ENCODE data around the gene KIAA1217. TPM values are rescaled to one million over a fixed set of nuclear protein-coding genes. Genes with fewer than 3 reads are reported as not detected.
A peak's percentile ranks its signal among the peaks of the same experiment; 100 is the strongest.

Gene KIAA1217
- total and polyA plus RNA-seq, 8 donors: 11.9 to 36.7 (median 19.8) TPM

DNA sequence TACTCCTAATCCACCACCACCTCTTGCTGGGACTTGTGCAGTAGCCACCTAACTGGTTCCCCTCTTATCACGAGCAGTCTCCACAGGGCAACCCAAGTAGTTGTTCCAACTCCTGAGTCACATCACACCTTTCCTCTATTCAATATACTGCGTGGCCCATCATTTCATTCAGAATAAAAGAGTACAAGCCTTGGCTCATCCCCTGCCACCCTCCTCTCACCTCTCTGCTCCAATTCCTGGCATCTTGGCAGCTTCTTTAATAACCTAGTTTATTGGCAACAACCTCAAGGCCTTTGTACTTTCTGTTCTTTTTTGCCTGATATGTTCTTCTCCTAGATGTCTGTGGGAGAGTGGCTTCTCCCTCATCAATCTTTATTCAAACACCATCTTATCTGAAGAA is 199.4 kb downstream of the KIAA1217 start:
- H3K36me3 ChIP-seq: no peaks in the 10 kb centered on the region
- ATAC-seq (no peak), FAIRE-seq (no peak), DNase-seq (no peak)
- H3K4me3 ChIP-seq: no peak overlapping the region
- no peaks in the 10 kb centered on the region for H3K9me3 ChIP-seq
- 93 to 100% methylated on average over 2 of the region's 2 CpGs for WGBS, 2 donors
- no peak overlapping the region for H3K27ac ChIP-seq
- TF ChIP-seq, protein P1, sequence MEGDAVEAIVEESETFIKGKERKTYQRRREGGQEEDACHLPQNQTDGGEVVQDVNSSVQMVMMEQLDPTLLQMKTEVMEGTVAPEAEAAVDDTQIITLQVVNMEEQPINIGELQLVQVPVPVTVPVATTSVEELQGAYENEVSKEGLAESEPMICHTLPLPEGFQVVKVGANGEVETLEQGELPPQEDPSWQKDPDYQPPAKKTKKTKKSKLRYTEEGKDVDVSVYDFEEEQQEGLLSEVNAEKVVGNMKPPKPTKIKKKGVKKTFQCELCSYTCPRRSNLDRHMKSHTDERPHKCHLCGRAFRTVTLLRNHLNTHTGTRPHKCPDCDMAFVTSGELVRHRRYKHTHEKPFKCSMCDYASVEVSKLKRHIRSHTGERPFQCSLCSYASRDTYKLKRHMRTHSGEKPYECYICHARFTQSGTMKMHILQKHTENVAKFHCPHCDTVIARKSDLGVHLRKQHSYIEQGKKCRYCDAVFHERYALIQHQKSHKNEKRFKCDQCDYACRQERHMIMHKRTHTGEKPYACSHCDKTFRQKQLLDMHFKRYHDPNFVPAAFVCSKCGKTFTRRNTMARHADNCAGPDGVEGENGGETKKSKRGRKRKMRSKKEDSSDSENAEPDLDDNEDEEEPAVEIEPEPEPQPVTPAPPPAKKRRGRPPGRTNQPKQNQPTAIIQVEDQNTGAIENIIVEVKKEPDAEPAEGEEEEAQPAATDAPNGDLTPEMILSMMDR (IDR thresholded peaks at IDR 0.05): no peak
- intact Hi-C loops (cut with DNase I): no loop called here
- no peaks in the 10 kb centered on the region for H3K27me3 ChIP-seq
- H3K4me1 ChIP-seq: no peaks in the 10 kb centered on the region

- WGBS, 2 donors: 94 to 99% methylated on average over 6 of the region's 6 CpGs
Observed at GRCh38 chr10:24414597-24414996, 205.7 kb downstream of the KIAA1217 start.

DNA sequence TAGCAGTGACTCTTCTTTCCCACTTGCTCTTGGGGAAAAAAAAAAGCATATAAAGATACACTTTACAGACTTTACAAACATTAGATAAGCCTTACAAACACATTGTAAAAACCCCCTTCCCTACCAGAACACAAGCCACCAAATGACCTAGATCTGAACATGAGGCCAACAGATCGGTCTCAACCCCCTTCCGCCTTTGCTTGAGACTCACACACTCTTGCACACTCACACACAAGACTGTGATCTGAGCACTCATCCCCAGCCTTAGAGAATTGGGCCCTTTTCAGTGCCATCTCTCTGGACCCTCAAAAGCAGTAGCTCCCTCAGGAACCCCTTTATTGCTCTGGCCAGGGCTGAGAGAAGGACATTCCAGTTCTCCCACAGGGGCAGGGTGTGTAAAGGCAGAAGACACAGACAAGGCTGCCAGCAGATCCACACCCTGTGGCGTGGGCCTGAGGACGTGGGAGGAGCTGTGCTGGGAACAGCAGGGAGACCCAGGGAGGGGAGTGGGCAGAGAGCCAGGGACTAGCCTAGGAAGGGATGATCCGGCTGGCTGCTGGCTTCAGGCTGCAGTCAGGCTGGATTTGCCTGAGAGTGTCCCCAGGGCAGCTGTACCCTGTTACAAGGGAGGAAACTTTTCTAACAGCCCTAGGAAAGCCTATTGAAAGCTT is 206.7 kb downstream of the KIAA1217 start:
- WGBS, 2 donors: 62 to 63% methylated on average over 5 of the region's 5 CpGs
- H3K4me1 ChIP-seq: peaks cover 0 to 10% (median 0%) of the 10 kb centered on the region in 3 donors
- no peak for FAIRE-seq
- DNase-seq: peak; percentile 25 to 75 (median 54)
- TF ChIP-seq, protein P1 (IDR thresholded peaks at IDR 0.05): no peak
- no peaks in the 10 kb centered on the region for H3K36me3 ChIP-seq
- H3K27ac ChIP-seq: peak overlapping the region in 2 of 4 donors; percentile 27 to 45
- peak; percentile 51 to 77 (median 65) for ATAC-seq
- no peaks in the 10 kb centered on the region for H3K9me3 ChIP-seq
- intact Hi-C loops (cut with DNase I): no loop called here
- no peaks in the 10 kb centered on the region for H3K27me3 ChIP-seq
- H3K4me3 ChIP-seq: no peak overlapping the region

More at GRCh38 chr10:24414597-24414996, 205.7 kb downstream of the KIAA1217 start:
- H3K27ac ChIP-seq: no peak overlapping the region
- H3K9me3 ChIP-seq: no peaks in the 10 kb centered on the region
- FAIRE-seq (no peak), ATAC-seq (no peak), DNase-seq (no peak)
- H3K4me1 ChIP-seq: peaks cover 0 to 10% (median 0%) of the 10 kb centered on the region in 3 donors
- H3K36me3 ChIP-seq: no peaks in the 10 kb centered on the region
- no peaks in the 10 kb centered on the region for H3K27me3 ChIP-seq
- TF ChIP-seq, protein P1 (IDR thresholded peaks at IDR 0.05): no peak
- intact Hi-C loops (cut with DNase I): no loop called here
- no peak overlapping the region for H3K4me3 ChIP-seq

- intact Hi-C loops (cut with DNase I): no loop called here
- 86 to 94% methylated on average over 4 of the region's 4 CpGs for WGBS, 2 donors
- Histone ChIP-seq H3K4me3 (no peak overlapping the region), H3K27ac (no peak overlapping the region), H3K27me3 (no peaks in the 10 kb centered on the region), H3K36me3 (no peaks in the 10 kb centered on the region), H3K4me1 (peaks cover 0 to 10% (median 0%) of the 10 kb centered on the region in 3 donors), H3K9me3 (no peaks in the 10 kb centered on the region)
- TF ChIP-seq, protein P1 (IDR thresholded peaks at IDR 0.05): no peak
- FAIRE-seq (no peak), DNase-seq (no peak), ATAC-seq (no peak)
Observed at GRCh38 chr10:24416248-24416647, 207.3 kb downstream of the KIAA1217 start.

DNA sequence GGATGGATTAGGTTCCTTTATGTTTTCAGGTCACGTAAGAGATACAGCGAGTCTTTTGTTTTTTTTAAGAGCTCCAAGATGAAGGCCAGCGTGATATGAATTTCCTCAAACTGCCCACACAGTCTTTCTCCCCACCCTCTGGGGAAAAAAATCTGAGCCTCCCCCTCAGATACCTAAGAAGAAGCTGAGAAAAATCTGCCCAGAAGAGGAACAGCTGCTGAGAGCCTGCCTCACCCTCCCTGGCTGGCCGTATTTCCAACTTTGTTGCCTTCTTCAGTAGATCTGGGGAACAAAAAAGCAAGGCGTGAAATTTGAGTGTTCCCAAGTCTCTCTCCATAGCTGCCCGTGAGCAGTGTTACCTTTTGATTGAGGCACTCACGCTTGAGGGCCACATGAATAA is 208.1 kb downstream of the KIAA1217 start:
- DNase-seq: no peak
- no peak overlapping the region for H3K27ac ChIP-seq
- no peak overlapping the region for H3K4me3 ChIP-seq
- H3K4me1 ChIP-seq: peaks cover 0 to 10% (median 0%) of the 10 kb centered on the region in 3 donors
- TF ChIP-seq, protein P1 (IDR thresholded peaks at IDR 0.05): no peak
- WGBS, 2 donors: 83 to 88% methylated on average over 7 of the region's 7 CpGs
- intact Hi-C loops (cut with DNase I): no loop called here
- no peaks in the 10 kb centered on the region for H3K9me3 ChIP-seq
- ATAC-seq: no peak
- no peak for FAIRE-seq
- no peaks in the 10 kb centered on the region for H3K27me3 ChIP-seq
- H3K36me3 ChIP-seq: no peaks in the 10 kb centered on the region
